ENCODE results near the gene FAM107B.

Gene FAM107B

GRCh38 chr10:14556285-14556956 lies 218.3 kb downstream of the FAM107B start:
- peak; percentile 22 for DNase-seq (ENCODE audit: low read depth)

GRCh38 chr10:14555807-14556206 lies 218.9 kb downstream of the FAM107B start:
- DNase-seq (ENCODE audit: low read depth): no peak

GRCh38 chr10:14554491-14555205 lies 220.0 kb downstream of the FAM107B start:
- peak; percentile 55 for DNase-seq (ENCODE audit: low read depth)

- no peak for DNase-seq (ENCODE audit: low read depth)
These were observed 220.6 kb downstream of the FAM107B start for GRCh38 chr10:14554091-14554490.

GRCh38 chr10:14553448-14553847 lies 221.2 kb downstream of the FAM107B start:
- DNase-seq (ENCODE audit: low read depth): peak; percentile 83

GRCh38 chr10:14552015-14552414 lies 222.7 kb downstream of the FAM107B start:
- DNase-seq (ENCODE audit: low read depth): no peak

- DNase-seq (ENCODE audit: low read depth): no peak
These were observed 224.2 kb downstream of the FAM107B start for GRCh38 chr10:14550471-14550981.

- no peak for DNase-seq (ENCODE audit: low read depth)
These were observed 225.2 kb downstream of the FAM107B start for GRCh38 chr10:14549496-14549895.

GRCh38 chr10:14548970-14549369 lies 225.7 kb downstream of the FAM107B start:
- no peak for DNase-seq (ENCODE audit: low read depth)

GRCh38 chr10:14548474-14548873 lies 226.2 kb downstream of the FAM107B start:
- DNase-seq (ENCODE audit: low read depth): no peak

GRCh38 chr10:14547816-14548215 lies 226.9 kb downstream of the FAM107B start:
- no peak for DNase-seq (ENCODE audit: low read depth)

- DNase-seq (ENCODE audit: low read depth): peak; percentile 82
These were observed 228.9 kb downstream of the FAM107B start for GRCh38 chr10:14545827-14546226.

- no peak for DNase-seq (ENCODE audit: low read depth)
These were observed 230.8 kb downstream of the FAM107B start for GRCh38 chr10:14543904-14544210.

- peak; percentile 40 for DNase-seq (ENCODE audit: low read depth)
These were observed 231.4 kb downstream of the FAM107B start for GRCh38 chr10:14543046-14543903.

- DNase-seq (ENCODE audit: low read depth): no peak
These were observed 233.3 kb downstream of the FAM107B start for GRCh38 chr10:14541379-14541778.

- DNase-seq (ENCODE audit: low read depth): no peak
These were observed 234.1 kb downstream of the FAM107B start for GRCh38 chr10:14540611-14541010.

GRCh38 chr10:14540062-14540461 lies 234.6 kb downstream of the FAM107B start:
- no peak for DNase-seq (ENCODE audit: low read depth)

GRCh38 chr10:14539176-14539575 lies 235.5 kb downstream of the FAM107B start:
- no peak for DNase-seq (ENCODE audit: low read depth)

- DNase-seq (ENCODE audit: low read depth): peak; percentile 72
These were observed 238.2 kb downstream of the FAM107B start for GRCh38 chr10:14536241-14537213.

GRCh38 chr10:14535457-14536130 lies 239.1 kb downstream of the FAM107B start:
- DNase-seq (ENCODE audit: low read depth): no peak

- DNase-seq (ENCODE audit: low read depth): no peak
These were observed 240.5 kb downstream of the FAM107B start for GRCh38 chr10:14534152-14534551.
